Liver (tissue), 3 donors: Measurements from ENCODE around the gene FADS2.

Experiments
- CTCF ChIP-seq: fragments of 150-350 bp; IDR thresholded peaks from 2 replicates; pipeline ENCODE4 v1.5.1; 2017; ENCODE audit warnings: improper control_type of control experiment, low read depth, low read length; ENCODE audit not compliant: missing input control
- RAD21 ChIP-seq, 2 donors: IDR thresholded peaks; 2 replicates each; pipeline ENCODE4 v1.6.1; 2016; ENCODE audit warnings: antibody characterized with exemption in 2 of 2, mild to moderate bottlenecking in 2 of 2
- SP1 ChIP-seq: IDR thresholded peaks from 2 replicates; pipeline ENCODE4 v1.6.1; 2018; ENCODE audit warnings: antibody characterized with exemption, mild to moderate bottlenecking
- ZBTB33 ChIP-seq: IDR thresholded peaks from 2 replicates; pipeline ENCODE4 v1.6.1; 2016; ENCODE audit warnings: antibody characterized with exemption
- donor health status: healthy.
- donor health status: healthy.

DNA sequence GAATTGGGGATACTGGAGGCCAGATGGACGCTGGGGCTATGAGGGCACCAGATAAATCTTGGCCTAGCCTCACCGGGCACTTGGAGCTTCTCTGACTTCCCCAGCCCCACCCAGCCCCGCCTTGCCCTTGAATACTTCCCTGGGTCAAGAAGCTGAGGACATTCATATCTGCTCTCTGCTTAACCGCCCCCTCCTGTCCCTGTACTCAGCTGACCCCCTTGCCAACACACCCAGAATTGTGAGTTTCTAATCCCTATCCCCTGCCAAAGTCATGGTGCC, 41.3 kb downstream of the FADS2 start:
- TF ChIP-seq ZBTB33, result no peak
- TF ChIP-seq CTCF, result no peak
- TF ChIP-seq RAD21 (IDR thresholded peaks at IDR 0.05), result no peak
- TF ChIP-seq SP1, result no peak
